ENCODE data around the gene TMEM125. TPM values are rescaled to one million over a fixed set of nuclear protein-coding genes. Genes with fewer than 3 reads are reported as not detected.
A peak's percentile ranks its signal among the peaks of the same experiment; 100 is the strongest.

Gene TMEM125
- total and polyA plus RNA-seq, 8 donors = 36.1 to 202 (median 43.3) TPM

DNA sequence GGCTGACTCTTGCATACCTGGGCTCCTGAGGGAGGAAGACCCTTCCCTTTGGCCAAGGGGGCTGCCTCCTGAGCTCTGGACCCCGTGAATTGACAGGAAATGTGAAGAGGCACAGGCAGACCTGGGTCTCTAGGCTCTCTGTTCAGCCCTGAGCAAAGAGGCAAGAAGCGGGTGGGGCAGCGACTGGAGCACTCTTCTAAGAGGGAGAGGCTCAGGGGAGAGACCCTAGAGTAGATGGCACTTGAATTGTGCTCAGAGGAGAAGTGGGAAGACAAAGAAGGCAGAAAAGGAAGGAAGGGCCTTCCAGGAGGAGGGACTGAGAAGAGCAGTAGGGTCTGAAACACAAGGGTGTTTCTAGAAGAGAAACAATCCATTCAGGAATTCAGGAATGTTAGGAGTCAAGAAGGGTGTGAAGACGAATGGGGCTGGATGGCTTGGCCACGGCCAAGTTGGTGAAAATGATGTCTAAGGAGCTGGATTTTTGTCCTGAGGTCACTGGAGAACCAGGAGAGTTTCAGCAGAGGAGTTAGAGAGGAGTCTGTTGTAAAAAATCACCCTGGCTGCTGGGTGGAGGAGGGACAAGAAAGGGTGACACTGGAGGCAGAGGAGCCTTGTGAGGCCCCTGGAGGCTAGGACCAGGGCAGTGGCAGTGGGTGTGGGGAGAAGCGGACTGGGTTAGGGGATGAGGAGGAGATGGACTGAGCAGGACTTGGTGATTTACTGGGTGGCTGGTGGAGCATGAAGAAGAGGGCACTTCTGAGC, 36.3 kb downstream of the TMEM125 start:
- Histone ChIP-seq H3K4me1 (peaks cover 5 to 34% of the 10 kb centered on the region in 2 donors), H3K27ac (no peak overlapping the region), H3K27me3 (no peaks in the 10 kb centered on the region), H3K36me3 (peaks cover 0 to 8% of the 10 kb centered on the region in 2 donors), H3K9me3 (no peaks in the 10 kb centered on the region), H3K4me3 (no peak overlapping the region)
- DNase-seq = peak in 2 of 4 donors; percentile 31 to 52
- TF ChIP-seq, protein P1, sequence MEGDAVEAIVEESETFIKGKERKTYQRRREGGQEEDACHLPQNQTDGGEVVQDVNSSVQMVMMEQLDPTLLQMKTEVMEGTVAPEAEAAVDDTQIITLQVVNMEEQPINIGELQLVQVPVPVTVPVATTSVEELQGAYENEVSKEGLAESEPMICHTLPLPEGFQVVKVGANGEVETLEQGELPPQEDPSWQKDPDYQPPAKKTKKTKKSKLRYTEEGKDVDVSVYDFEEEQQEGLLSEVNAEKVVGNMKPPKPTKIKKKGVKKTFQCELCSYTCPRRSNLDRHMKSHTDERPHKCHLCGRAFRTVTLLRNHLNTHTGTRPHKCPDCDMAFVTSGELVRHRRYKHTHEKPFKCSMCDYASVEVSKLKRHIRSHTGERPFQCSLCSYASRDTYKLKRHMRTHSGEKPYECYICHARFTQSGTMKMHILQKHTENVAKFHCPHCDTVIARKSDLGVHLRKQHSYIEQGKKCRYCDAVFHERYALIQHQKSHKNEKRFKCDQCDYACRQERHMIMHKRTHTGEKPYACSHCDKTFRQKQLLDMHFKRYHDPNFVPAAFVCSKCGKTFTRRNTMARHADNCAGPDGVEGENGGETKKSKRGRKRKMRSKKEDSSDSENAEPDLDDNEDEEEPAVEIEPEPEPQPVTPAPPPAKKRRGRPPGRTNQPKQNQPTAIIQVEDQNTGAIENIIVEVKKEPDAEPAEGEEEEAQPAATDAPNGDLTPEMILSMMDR (IDR thresholded peaks at IDR 0.05) = no peak
- intact Hi-C loops (cut with DNase I) = no loop called here
- peak; percentile 78 for ATAC-seq

DNA sequence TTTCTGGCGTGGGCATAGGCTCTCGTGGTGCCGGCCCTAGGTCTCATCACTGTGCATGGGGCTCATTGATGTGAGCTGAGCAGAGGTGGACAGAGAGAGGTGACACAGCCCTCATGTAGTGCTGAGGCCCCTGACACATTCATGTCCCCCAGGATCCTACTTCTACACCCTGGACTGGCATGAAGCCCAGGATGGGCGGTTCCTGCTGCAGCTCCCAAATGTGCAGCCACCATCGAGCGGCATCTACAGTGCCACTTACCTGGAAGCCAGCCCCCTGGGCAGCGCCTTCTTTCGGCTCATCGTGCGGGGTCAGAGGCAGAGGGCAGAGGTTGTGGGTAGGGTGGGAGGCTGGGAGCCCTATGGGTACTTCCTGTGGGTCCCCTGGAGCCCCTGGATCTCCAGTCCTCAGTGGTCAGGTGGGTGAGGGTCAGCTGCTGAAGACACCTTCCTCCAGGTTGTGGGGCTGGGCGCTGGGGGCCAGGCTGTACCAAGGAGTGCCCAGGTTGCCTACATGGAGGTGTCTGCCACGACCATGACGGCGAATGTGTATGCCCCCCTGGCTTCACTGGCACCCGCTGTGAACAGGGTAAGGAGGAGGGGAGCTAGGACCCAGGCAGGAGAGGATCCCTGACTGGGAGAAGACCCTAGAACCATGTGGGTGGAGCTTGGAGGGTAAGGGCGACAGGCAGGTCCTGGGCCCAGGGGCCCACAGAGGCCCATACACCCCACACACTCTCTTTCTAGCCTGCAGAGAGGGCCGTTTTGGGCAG, 37.1 kb downstream of the TMEM125 start:
- TF ChIP-seq, protein P1 (IDR thresholded peaks at IDR 0.05) = no peak
- no peaks in the 10 kb centered on the region for H3K27me3 ChIP-seq
- no peak overlapping the region for H3K27ac ChIP-seq
- H3K4me1 ChIP-seq = peaks cover 5 to 34% of the 10 kb centered on the region in 2 donors
- H3K36me3 ChIP-seq = peaks cover 0 to 9% of the 10 kb centered on the region in 2 donors
- H3K4me3 ChIP-seq = no peak overlapping the region
- ATAC-seq (peak; percentile 6), DNase-seq (peak in 2 of 4 donors; percentile 38 to 70)
- intact Hi-C loops (cut with DNase I) = no loop called here
- H3K9me3 ChIP-seq = no peaks in the 10 kb centered on the region

DNA sequence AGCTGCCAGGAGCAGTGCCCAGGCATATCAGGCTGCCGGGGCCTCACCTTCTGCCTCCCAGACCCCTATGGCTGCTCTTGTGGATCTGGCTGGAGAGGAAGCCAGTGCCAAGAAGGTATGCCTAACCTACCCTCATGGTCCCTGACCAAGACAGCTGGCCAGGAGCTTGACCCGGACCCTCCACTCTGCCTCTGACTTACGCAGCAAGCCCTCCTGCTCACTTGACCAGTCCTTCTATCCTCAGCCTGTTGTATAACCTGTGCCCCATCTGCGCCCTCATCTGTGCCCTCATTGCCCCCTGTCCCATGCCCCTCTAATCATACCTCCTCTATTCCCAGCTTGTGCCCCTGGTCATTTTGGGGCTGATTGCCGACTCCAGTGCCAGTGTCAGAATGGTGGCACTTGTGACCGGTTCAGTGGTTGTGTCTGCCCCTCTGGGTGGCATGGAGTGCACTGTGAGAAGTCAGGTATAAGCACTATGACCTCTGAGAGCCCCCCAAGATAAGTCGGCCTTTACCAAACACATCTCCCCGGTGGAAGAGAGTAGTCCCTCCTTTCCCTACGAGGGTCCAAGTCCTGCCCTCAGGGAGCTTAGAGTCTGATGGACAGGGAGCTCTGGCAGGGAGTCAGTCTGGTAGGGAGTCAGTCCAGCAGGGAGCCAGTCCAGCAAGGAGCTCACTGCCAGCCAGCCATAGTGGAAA, 37.8 kb downstream of the TMEM125 start:
- Histone ChIP-seq H3K27ac (no peak overlapping the region), H3K9me3 (no peaks in the 10 kb centered on the region), H3K4me1 (peaks cover 5 to 34% of the 10 kb centered on the region in 2 donors), H3K36me3 (peaks cover 0 to 17% of the 10 kb centered on the region in 2 donors), H3K27me3 (no peaks in the 10 kb centered on the region), H3K4me3 (no peak overlapping the region)
- DNase-seq (peak in 1 of 4 donors; percentile 17), ATAC-seq (no peak)
- intact Hi-C loops (cut with DNase I) = no loop called here
- TF ChIP-seq, protein P1 (IDR thresholded peaks at IDR 0.05) = no peak

DNA sequence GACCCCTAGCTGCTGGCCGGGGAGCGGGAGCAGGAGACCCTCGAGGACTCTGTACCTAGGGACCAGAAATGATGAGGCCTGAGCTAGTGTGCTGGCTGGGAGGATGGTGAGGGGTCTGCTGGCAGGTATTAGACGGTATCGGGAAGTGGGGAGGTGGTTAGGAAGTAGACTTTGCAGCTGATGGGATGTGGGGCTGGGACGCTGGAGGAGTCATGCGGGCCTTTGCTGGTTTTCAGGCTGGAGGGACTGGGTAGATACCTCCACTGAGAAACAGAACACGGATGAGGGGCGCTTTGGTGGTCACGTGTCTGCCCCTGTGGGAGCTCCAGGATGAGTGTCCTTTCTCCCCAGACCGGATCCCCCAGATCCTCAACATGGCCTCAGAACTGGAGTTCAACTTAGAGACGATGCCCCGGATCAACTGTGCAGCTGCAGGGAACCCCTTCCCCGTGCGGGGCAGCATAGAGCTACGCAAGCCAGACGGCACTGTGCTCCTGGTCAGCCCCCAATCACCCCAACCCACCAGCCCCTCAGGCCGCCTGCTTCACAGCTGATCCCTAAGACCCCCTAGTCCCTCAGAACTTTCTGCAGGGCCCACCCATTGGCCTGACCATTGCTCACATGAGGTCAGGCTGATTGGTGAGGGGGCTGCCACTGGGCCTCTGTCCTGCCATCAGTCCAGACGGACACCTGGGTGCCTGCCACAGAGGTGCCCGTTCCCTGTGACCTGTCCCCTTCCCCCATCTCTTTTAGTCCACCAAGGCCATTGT, 39.0 kb downstream of the TMEM125 start:
- no peak for ATAC-seq
- TF ChIP-seq, protein P1 (IDR thresholded peaks at IDR 0.05) = no peak

More for the DNA sequence above, 39.0 kb downstream of the TMEM125 start:
- intact Hi-C loops (cut with DNase I) = no loop called here
- peak in 2 of 4 donors; percentile 27 to 71 for DNase-seq
- H3K27me3 ChIP-seq = no peaks in the 10 kb centered on the region
- no peaks in the 10 kb centered on the region for H3K9me3 ChIP-seq
- H3K27ac ChIP-seq = no peak overlapping the region
- no peak overlapping the region for H3K4me3 ChIP-seq
- peaks cover 0 to 30% of the 10 kb centered on the region in 2 donors for H3K4me1 ChIP-seq
- peaks cover 0 to 28% of the 10 kb centered on the region in 2 donors for H3K36me3 ChIP-seq

All from left lung (tissue), 10 donors.